Suppressor macrophage (primary cell): Measurements from ENCODE around the gene ANKDD1B.
"Not testable (repeated sequence)": the region's sequence is repeated elsewhere in the genome, so short reads cannot be mapped to it uniquely, and the experiment has no call there.

ENCODE experiments used
- DNase-seq, 4 experiments: peaks; one replicate each; pipeline ENCODE4 v3.0.0-alpha.2; 2020 to 2022

The ANKDD1B gene

GRCh38 chr5:75662061-75662460, 50.8 kb downstream of the ANKDD1B start:
- DNase-seq, result no peak

- no peak for DNase-seq
Measured at GRCh38 chr5:75663579-75664284, 52.5 kb downstream of the ANKDD1B start.

- DNase-seq, result no peak
Measured at GRCh38 chr5:75664979-75665378, 53.7 kb downstream of the ANKDD1B start.

- no peak for DNase-seq
Measured at GRCh38 chr5:75666801-75667200, 55.5 kb downstream of the ANKDD1B start.

- no peak for DNase-seq
Measured at GRCh38 chr5:75667586-75667985, 56.3 kb downstream of the ANKDD1B start.

DNA sequence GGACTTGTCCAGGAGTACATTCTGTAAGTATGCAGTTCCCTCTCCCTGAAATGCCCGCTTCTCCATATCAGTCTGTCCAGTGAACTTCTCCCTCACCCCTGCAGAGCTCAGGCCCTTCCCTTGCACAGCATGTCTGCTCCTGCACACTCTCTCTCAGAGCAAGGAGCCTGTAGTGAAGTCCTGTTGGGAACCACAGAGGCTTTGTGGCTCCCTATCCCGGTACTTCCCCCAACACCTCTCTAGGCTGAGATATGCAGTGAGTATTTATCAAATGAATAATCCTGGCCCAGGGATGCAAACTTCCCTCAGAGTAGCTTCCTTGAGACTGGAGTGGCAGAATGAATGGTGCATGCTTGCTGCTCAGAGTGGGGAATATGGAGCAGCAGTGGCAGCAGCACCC, 57.2 kb downstream of the ANKDD1B start:
- DNase-seq, result peak; percentile 18 to 46 (median 38)

DNA sequence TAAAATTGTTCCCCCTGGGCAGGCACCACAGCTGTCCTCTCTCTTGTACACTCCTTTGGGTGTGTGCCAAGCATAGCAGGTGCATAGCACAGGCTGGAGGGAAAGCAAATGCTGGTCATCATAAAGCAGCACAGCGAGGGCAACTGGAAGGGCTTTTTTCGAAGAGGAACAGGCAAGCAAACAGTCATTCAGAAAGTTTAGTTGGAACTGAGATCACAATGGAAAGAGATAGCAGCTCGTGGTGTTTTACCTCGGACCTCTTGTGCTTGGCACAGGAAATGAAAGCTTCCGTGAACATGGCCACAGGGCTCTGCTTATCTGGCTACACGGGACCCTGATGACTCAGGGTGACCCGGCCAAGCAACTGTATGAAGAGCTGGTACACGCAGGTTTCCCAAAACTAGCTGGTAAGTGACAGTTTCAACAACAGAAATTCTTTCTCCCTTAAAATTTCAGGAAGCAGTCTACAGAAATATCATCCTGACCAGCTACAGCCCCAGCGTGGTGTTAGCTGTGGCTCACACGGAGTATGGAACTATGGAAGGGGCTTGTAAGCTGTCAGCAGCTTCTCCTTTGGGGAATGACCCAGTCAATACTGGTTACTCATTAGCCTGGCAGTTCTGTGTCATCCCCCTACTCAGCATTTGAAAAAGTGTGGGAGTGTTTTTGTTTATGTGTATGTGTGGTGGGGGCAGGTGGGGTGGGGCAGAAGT, 57.9 kb downstream of the ANKDD1B start:
- DNase-seq, result peak; percentile 62 to 84 (median 71)

GRCh38 chr5:75670577-75670976, 59.3 kb downstream of the ANKDD1B start:
- DNase-seq, result no peak

GRCh38 chr5:75671506-75671905, 60.3 kb downstream of the ANKDD1B start:
- no peak for DNase-seq

GRCh38 chr5:75672616-75673015, 61.4 kb downstream of the ANKDD1B start:
- DNase-seq, result no peak

DNA sequence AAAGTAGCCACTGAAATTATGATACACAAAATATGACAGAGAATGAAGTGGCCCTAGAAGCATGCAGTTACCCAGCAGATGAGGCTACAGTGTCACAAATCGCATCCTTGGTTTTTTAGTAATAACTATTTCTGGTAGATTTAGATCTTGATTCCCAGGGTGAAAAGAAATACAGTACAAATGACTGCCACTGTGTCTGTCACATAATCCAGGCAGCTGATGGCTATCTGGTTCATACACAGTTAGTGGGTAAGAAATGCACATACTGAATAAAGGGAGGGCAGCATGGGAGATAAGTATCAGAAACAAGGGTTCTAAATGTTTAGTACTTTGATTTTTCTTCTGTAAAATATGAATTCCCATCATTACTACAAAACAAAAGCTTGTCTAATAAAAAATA, 64.5 kb downstream of the ANKDD1B start:
- DNase-seq, result no peak

DNA sequence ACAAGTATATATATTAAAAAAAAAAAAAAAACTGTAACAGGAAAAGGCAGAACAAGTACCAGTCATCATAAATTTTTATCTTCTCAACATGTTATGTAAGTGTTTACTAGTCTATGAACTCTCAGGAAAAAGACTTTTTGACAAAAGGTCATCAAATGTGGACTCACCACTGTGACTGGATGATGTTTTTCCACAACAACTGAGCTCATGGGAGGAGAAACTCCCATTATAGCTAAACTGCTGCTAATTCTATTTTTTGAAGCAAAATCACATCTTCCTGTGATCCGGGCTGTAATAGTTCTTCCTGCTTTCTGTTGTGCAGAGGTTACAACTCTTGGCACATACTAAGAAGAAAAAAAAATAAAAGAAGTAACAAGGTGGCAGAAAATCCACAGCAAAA, 66.4 kb downstream of the ANKDD1B start:
- peak in 2 of 4 experiments; percentile 9 to 30 for DNase-seq

DNA sequence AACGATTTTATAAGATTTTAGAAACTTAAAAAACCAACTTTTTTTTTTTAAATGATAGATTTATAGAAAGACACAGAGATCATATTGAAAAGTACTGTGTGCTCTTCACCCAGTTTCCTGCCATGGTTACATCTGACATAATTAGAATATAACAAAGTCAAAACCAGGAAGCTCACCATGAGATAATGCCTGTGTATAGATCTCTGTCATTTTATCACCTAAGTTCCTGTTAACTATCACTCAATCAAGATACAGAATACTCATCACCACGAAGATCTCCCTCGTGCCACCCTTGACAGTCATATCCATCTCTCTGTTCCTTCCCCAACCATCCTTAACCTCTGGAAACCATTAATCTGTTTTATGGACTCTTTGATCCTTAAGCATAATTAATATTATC, 66.9 kb downstream of the ANKDD1B start:
- DNase-seq, result peak in 1 of 4 experiments; percentile 24

- DNase-seq, result peak in 2 of 4 experiments; percentile 67 to 74
Measured at GRCh38 chr5:75681125-75681830, 70.0 kb downstream of the ANKDD1B start.

- no peak for DNase-seq
Measured at GRCh38 chr5:75685141-75685540, 73.9 kb downstream of the ANKDD1B start.

- DNase-seq, result no peak
Measured at GRCh38 chr5:75686480-75686879, 75.2 kb downstream of the ANKDD1B start.

DNA sequence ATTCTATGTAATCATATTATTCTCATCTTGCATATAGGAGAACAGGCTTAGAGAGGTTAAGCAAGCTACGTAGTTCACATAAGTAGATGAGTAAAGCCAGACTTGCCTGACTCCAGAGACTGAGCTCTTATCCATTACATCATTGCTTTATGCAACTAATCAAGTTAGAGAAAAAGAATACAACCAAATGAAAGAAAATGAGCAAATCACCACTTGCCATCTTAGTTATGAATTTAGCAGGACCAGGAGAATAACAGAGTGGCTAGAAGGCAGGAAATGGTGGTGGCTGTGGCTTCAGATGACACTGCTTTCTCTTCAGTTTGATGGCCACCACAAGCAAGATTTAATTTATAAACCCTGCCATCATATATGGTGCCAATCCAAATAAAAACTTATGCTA, 79.4 kb downstream of the ANKDD1B start:
- DNase-seq, result no peak

- DNase-seq, result no peak
Measured at GRCh38 chr5:75694781-75695180, 83.5 kb downstream of the ANKDD1B start.

GRCh38 chr5:75695472-75696351, 84.5 kb downstream of the ANKDD1B start:
- DNase-seq, result not testable (repeated sequence)

DNA sequence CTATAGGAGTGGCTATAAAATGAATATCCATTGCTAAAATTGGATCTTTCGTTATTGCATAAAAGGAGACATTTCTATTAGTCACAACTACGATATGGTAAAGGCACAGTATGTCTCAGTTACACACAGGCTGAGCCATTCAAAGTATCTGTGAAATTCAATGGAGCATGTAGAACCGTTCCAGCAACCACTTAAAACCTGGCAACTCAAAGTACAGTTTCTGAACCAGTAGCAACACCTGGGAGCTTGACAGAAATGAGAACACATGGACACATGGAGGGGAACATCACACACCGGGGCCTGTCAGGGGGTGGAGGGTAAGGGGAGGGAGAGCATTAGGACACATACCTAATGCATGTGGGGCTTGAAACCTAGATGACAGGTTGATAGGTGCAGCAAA, 90.6 kb downstream of the ANKDD1B start:
- no peak for DNase-seq

GRCh38 chr5:75706016-75706415, 94.8 kb downstream of the ANKDD1B start:
- no peak for DNase-seq

DNA sequence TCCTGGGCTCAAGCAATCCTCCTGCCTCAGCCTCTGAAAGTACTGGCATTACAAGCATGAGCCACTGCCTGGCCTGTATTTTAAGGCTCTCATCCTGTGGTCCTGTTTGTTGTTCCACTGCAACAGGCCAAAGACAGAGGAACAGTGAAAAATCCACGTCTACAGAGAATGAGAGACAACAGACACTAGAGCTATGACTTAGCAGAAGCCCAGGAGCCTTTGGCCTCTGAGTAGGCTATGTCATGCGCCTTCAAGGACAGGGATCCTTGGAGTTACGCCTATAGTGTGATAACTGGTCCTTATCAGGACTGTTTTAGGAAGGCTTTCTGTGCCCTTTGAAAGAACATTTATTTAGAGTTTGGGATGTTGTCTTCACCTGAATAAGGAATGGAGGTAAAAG, 95.5 kb downstream of the ANKDD1B start:
- DNase-seq, result no peak
